IMR-90 (cell line): ENCODE results near the gene KRTAP10-5. TPM values are rescaled to one million over a fixed set of nuclear protein-coding genes. Genes with fewer than 3 reads are reported as not detected.

Experiments used
- ATAC-seq: fragments of 200-7000 bp; cut with Tn5 transposase; 2 replicates; pipeline ENCODE4 v1.9.1; 2020; ENCODE audit warnings: low read depth, mild to moderate bottlenecking, moderate library complexity
- BruUV-seq: library from RNA; stranded (reverse); fragments of 400-500 nt; replicated peaks from 2 replicates; lab custom pipeline; 2021; lab: Mats Ljungman, UMichigan
- CTCF ChIA-PET: fragments of 300-600 bp; formaldehyde crosslinking; extraction: SDS; loops from one replicate; lab custom pipeline; 2021; ENCODE audit warnings: antibody characterized with exemption; lab: Yijun Ruan, JAX
- POLR2A ChIA-PET: fragments of 300-600 bp; sonication (Branson Sonifier 250); formaldehyde crosslinking; loops from one replicate; lab custom pipeline; 2022; ENCODE audit warnings: antibody characterized with exemption; ENCODE audit not compliant: unreplicated experiment; lab: Charles Lee
- DNase-seq: peaks from one replicate; pipeline ENCODE4 v3.0.0; 2013
- H2AFZ ChIP-seq: replicated peaks from 2 replicates; pipeline ENCODE3; 2013; ENCODE audit warnings: low read length, mild to moderate bottlenecking; ENCODE audit not compliant: poor library complexity
- H2AK5ac ChIP-seq: 2 replicates; pipeline ENCODE4 v1.6.1; 2013; ENCODE audit warnings: low read depth, low read length, inconsistent platforms
- H2AK9ac ChIP-seq: replicated peaks from 2 replicates; pipeline ENCODE3; 2013; ENCODE audit warnings: mild to moderate bottlenecking, low read depth, low read length, moderate library complexity; ENCODE audit not compliant: poor library complexity
- H2BK120ac ChIP-seq: 2 replicates; pipeline ENCODE4 v1.6.1; 2013; ENCODE audit warnings: low read depth, low read length, inconsistent platforms
- H2BK15ac ChIP-seq: 3 replicates; pipeline ENCODE4 v1.6.1; 2013; ENCODE audit warnings: low read depth, low read length, inconsistent platforms
- H2BK20ac ChIP-seq: 2 replicates; pipeline ENCODE4 v1.6.1; 2013; ENCODE audit warnings: low read depth, mild to moderate bottlenecking, inconsistent platforms, low read length, moderate library complexity
- H2BK5ac ChIP-seq: 2 replicates; pipeline ENCODE4 v1.6.1; 2013; ENCODE audit warnings: mild to moderate bottlenecking, low read depth, low read length, inconsistent platforms; ENCODE audit not compliant: poor library complexity, severe bottlenecking
- H3K14ac ChIP-seq: replicated peaks from 2 replicates; pipeline ENCODE4 v1.6.1; 2013; ENCODE audit warnings: low read depth, low read length, inconsistent platforms
- H3K18ac ChIP-seq: 2 replicates; pipeline ENCODE4 v1.6.1; 2013; ENCODE audit warnings: low read depth, low read length, control low read depth
- H3K23ac ChIP-seq: 2 replicates; pipeline ENCODE4 v1.6.1; 2013; ENCODE audit warnings: low read depth, low read length, inconsistent platforms
- H3K27ac ChIP-seq: 2 replicates; pipeline ENCODE4 v1.5.1; 2013; ENCODE audit warnings: mild to moderate bottlenecking, control low read depth, low read length; ENCODE audit not compliant: insufficient read depth
- H3K27me3 ChIP-seq: 2 replicates; pipeline ENCODE4 v1.6.1; 2013; ENCODE audit warnings: low read length; ENCODE audit not compliant: control insufficient read depth, insufficient read depth
- H3K36me3 ChIP-seq: 2 replicates; pipeline ENCODE4 v1.6.1; 2013; ENCODE audit warnings: low read length, mixed read lengths; ENCODE audit not compliant: control insufficient read depth, insufficient read depth
- H3K4ac ChIP-seq: 2 replicates; pipeline ENCODE4 v1.6.1; 2013; ENCODE audit warnings: low read depth, low read length, inconsistent platforms
- H3K4me1 ChIP-seq: 2 replicates; pipeline ENCODE4 v1.6.1; 2013; ENCODE audit warnings: low read length, mixed read lengths; ENCODE audit not compliant: control insufficient read depth, insufficient read depth
- H3K4me2 ChIP-seq: 2 replicates; pipeline ENCODE4 v1.6.1; 2013; ENCODE audit warnings: low read depth, mild to moderate bottlenecking, control low read depth, low read length, moderate library complexity
- H3K4me3 ChIP-seq: 2 replicates; pipeline ENCODE4 v1.5.1; 2013; ENCODE audit warnings: low read depth, mild to moderate bottlenecking, control low read depth, low read length, moderate library complexity; ENCODE audit not compliant: insufficient read depth
- H3K56ac ChIP-seq: 2 replicates; pipeline ENCODE4 v1.6.1; 2013; ENCODE audit warnings: low read length, inconsistent platforms; ENCODE audit not compliant: insufficient read depth; ENCODE audit errors: extremely low read depth
- H3K79me1 ChIP-seq, 2 experiments: 2 replicates each; pipeline ENCODE4 v1.6.1; 2013; ENCODE audit warnings: low read length in 2 of 2, inconsistent platforms in 1 of 2, low read depth in 1 of 2
- H3K9ac ChIP-seq: 2 replicates; pipeline ENCODE4 v1.6.1; 2013; ENCODE audit warnings: low read depth, low read length, control low read depth
- H3K9me1 ChIP-seq: 2 replicates; pipeline ENCODE4 v1.6.1; 2013; ENCODE audit warnings: low read length, inconsistent platforms; ENCODE audit not compliant: insufficient read depth
- H3K9me3 ChIP-seq: 2 replicates; pipeline ENCODE4 v1.6.1; 2013; ENCODE audit warnings: low read length; ENCODE audit not compliant: control insufficient read depth, insufficient read depth
- H4K20me1 ChIP-seq: 2 replicates; pipeline ENCODE4 v1.6.1; 2013; ENCODE audit warnings: low read length, inconsistent platforms; ENCODE audit not compliant: insufficient read depth
- H4K5ac ChIP-seq: 2 replicates; pipeline ENCODE4 v1.6.1; 2013; ENCODE audit warnings: mild to moderate bottlenecking, low read depth, low read length, control low read depth
- H4K8ac ChIP-seq, 2 experiments: 2 replicates each; pipeline ENCODE4 v1.6.1; 2013; ENCODE audit warnings: low read depth in 2 of 2, low read length in 2 of 2, control low read depth in 1 of 2, inconsistent platforms in 1 of 2
- H4K91ac ChIP-seq: 2 replicates; pipeline ENCODE4 v1.6.1; 2013; ENCODE audit warnings: low read depth, low read length, inconsistent platforms; ENCODE audit not compliant: insufficient read depth
- BHLHE40 ChIP-seq: fragments of 150-350 bp; IDR thresholded peaks from 2 replicates; pipeline ENCODE4 v1.6.1; 2016; ENCODE audit warnings: mild to moderate bottlenecking, low read depth, low read length
- CTCF ChIP-seq: conservative IDR thresholded peaks from 2 replicates; pipeline ENCODE4 v1.5.1; 2012; ENCODE audit warnings: mild to moderate bottlenecking, low read depth, low read length, improper control_type of control experiment
- ELK1 ChIP-seq: fragments of 150-350 bp; IDR thresholded peaks from 2 replicates; pipeline ENCODE4 v1.6.1; 2016; ENCODE audit warnings: low read depth, mild to moderate bottlenecking, low read length, moderate library complexity, borderline replicate concordance
- MAZ ChIP-seq: IDR thresholded peaks from 2 replicates; pipeline ENCODE4 v1.6.1; 2012; ENCODE audit warnings: low read depth, mild to moderate bottlenecking, low read length, improper control_type of control experiment, moderate library complexity, borderline replicate concordance
- NFE2L2 ChIP-seq: fragments of 150-350 bp; IDR thresholded peaks from 2 replicates; pipeline ENCODE4 v1.6.1; 2016; ENCODE audit warnings: low read depth, mild to moderate bottlenecking, low read length
- POLR2A ChIP-seq: IDR thresholded peaks from 2 replicates; pipeline ENCODE4 v1.6.1; 2012; ENCODE audit warnings: mild to moderate bottlenecking, low read depth, low read length
- RAD21 ChIP-seq: IDR thresholded peaks from 2 replicates; pipeline ENCODE4 v1.6.1; 2012; ENCODE audit warnings: low read length, improper control_type of control experiment
- RCOR1 ChIP-seq: IDR thresholded peaks from 2 replicates; pipeline ENCODE4 v1.6.1; 2012; ENCODE audit warnings: mild to moderate bottlenecking, low read length, improper control_type of control experiment; ENCODE audit not compliant: insufficient replicate concordance
- RFX5 ChIP-seq: IDR thresholded peaks from 2 replicates; pipeline ENCODE4 v1.8.0; 2012; ENCODE audit warnings: low read depth, mild to moderate bottlenecking, low read length, moderate library complexity
- SMC3 ChIP-seq: fragments of 150-350 bp; IDR thresholded peaks from 2 replicates; pipeline ENCODE4 v1.6.1; 2016; ENCODE audit warnings: low read depth, mild to moderate bottlenecking, antibody characterized with exemption, low read length, moderate library complexity
- USF2 ChIP-seq: fragments of 150-350 bp; IDR thresholded peaks from 2 replicates; pipeline ENCODE4 v1.6.1; 2017; ENCODE audit warnings: mild to moderate bottlenecking, antibody characterized with exemption, low read length, low read depth
- WGBS, 2 experiments: methylation state at CpG; one replicate each; pipeline versions ENCODE4 v1.1.5 to v1.1.7; 2013; ENCODE audit warnings: missing lambda C conversion rate in 2 of 2; ENCODE audit not compliant: insufficient read length in 1 of 2; ENCODE audit errors: extremely low coverage in 2 of 2; 5-methylcytosine and 5-hydroxymethylcytosine counted together
- dilution Hi-C: fragments of 300-500 bp; cut with HindIII; formaldehyde crosslinking; loops from one replicate; pipeline ENCODE4 v1.14.3; 2018; ENCODE audit warnings: low sequenced_read_pairs; ENCODE audit not compliant: unreplicated experiment
- in situ Hi-C: fragments of 300-500 bp; cut with MboI; formaldehyde crosslinking; loops from 3 replicates; pipeline ENCODE4 v1.14.3; 2019; ENCODE audit warnings: low sequenced_read_pairs, inconsistent platforms, mixed read lengths
- intact Hi-C: fragments of 100-400 bp; cut with micrococcal nuclease; formaldehyde crosslinking; loops from 2 replicates; pipeline ENCODE4 v1.10.0; 2022
- polyA plus RNA-seq, 3 experiments: library from polyadenylated mRNA; depleted of rRNA; stranded (reverse); fragments of >200 nt; gene quantifications; 2 replicates each; pipeline ENCODE4 v1.2.3, GENCODE V29; 2012; ENCODE audit warnings: low replicate concordance in 1 of 3
- total RNA-seq: library from RNA; depleted of rRNA; stranded (reverse); fragments of >200 nt; gene quantifications from 2 replicates; pipeline ENCODE4 v1.2.3, GENCODE V29; 2012

The KRTAP10-5 gene
- total and polyA plus RNA-seq, 2 of the 4 experiments (the other 2 are of a cell fraction): not detected

GRCh38 chr21:44552136-44552535, 28.3 kb downstream of the KRTAP10-5 start:
- no peaks in the 10 kb centered on the region for H3K4me1 ChIP-seq
- no peaks in the 10 kb centered on the region for H3K79me1 ChIP-seq
- dilution Hi-C loops: no loop called here
- no peak overlapping the region for H3K27ac ChIP-seq
- no peak overlapping the region for H2BK120ac ChIP-seq
- no peak overlapping the region for H3K56ac ChIP-seq
- no peak for TF ChIP-seq USF2
- TF ChIP-seq CTCF: no peak
- TF ChIP-seq RCOR1: no peak
- no peak for TF ChIP-seq NFE2L2
- no peak for TF ChIP-seq MAZ
- TF ChIP-seq RAD21: no peak
- TF ChIP-seq ELK1: no peak
- TF ChIP-seq SMC3: no peak
- no peak for TF ChIP-seq RFX5
- no peak for TF ChIP-seq BHLHE40
- no peak for TF ChIP-seq POLR2A
- ChIA-PET POLR2A (no interaction called here), CTCF (no interaction called here)
- intact Hi-C loops: no loop called here
- H3K4me3 ChIP-seq: no peak overlapping the region
- H4K91ac ChIP-seq: no peak overlapping the region
- no peak overlapping the region for H3K18ac ChIP-seq
- DNase-seq: no peak
- no peak overlapping the region for H2AK9ac ChIP-seq
- H3K27me3 ChIP-seq: peaks cover 20% of the 10 kb centered on the region
- peaks cover 2% of the 10 kb centered on the region; the same call in 1 of the 2 replicates for H3K9me3 ChIP-seq
- ATAC-seq: no peak
- no peak overlapping the region for H2BK20ac ChIP-seq
- H3K14ac ChIP-seq: no peak overlapping the region
- in situ Hi-C loops: no loop called here
- H2AFZ ChIP-seq: no peak overlapping the region
- H4K20me1 ChIP-seq: no peaks in the 10 kb centered on the region
- H2BK5ac ChIP-seq: no peak overlapping the region
- H3K9me1 ChIP-seq: no peaks in the 10 kb centered on the region
- BruUV-seq: no TSS peak
- H4K8ac ChIP-seq: no peak overlapping the region
- H3K4me2 ChIP-seq: no peak overlapping the region
- no peak overlapping the region for H3K23ac ChIP-seq
- WGBS, 2 experiments: 61% methylated on average over 3 of the region's 6 CpGs; no CpG with 5 or more reads in 1 of the 2 experiments
- H3K9ac ChIP-seq: no peak overlapping the region
- no peak overlapping the region for H2AK5ac ChIP-seq
- no peak overlapping the region for H4K5ac ChIP-seq
- no peak overlapping the region for H2BK15ac ChIP-seq
- H3K4ac ChIP-seq: no peak overlapping the region
- H3K36me3 ChIP-seq: no peaks in the 10 kb centered on the region
